GM12864 (cell line): ENCODE data around the gene TCERG1L.
"Not testable (repeated sequence)": the region's sequence is repeated elsewhere in the genome, so short reads cannot be mapped to it uniquely, and the experiment has no call there.

ENCODE experiments used
- DNase-seq: peaks from one replicate; pipeline ENCODE4 v3.0.0-alpha.2; 2011; ENCODE audit warnings: low read depth
- H3K4me3 ChIP-seq: 2 replicates; pipeline ENCODE4 v1.5.1; 2011; ENCODE audit warnings: mild to moderate bottlenecking, low read depth, low read length, control low read depth
- TF ChIP-seq, protein P1 (sequence below): IDR thresholded peaks from 2 replicates; pipeline ENCODE4 v1.5.1; 2011; ENCODE audit warnings: low read depth, mild to moderate bottlenecking, moderate library complexity, low read length, control low read depth, inconsistent platforms; ENCODE audit errors: missing control alignments

Gene TCERG1L

GRCh38 chr10:131332821-131333220 lies 21.3 kb upstream of the TCERG1L start:
- TF ChIP-seq, protein P1, sequence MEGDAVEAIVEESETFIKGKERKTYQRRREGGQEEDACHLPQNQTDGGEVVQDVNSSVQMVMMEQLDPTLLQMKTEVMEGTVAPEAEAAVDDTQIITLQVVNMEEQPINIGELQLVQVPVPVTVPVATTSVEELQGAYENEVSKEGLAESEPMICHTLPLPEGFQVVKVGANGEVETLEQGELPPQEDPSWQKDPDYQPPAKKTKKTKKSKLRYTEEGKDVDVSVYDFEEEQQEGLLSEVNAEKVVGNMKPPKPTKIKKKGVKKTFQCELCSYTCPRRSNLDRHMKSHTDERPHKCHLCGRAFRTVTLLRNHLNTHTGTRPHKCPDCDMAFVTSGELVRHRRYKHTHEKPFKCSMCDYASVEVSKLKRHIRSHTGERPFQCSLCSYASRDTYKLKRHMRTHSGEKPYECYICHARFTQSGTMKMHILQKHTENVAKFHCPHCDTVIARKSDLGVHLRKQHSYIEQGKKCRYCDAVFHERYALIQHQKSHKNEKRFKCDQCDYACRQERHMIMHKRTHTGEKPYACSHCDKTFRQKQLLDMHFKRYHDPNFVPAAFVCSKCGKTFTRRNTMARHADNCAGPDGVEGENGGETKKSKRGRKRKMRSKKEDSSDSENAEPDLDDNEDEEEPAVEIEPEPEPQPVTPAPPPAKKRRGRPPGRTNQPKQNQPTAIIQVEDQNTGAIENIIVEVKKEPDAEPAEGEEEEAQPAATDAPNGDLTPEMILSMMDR = no peak
- no peak overlapping the region for H3K4me3 ChIP-seq
- no peak for DNase-seq

DNA sequence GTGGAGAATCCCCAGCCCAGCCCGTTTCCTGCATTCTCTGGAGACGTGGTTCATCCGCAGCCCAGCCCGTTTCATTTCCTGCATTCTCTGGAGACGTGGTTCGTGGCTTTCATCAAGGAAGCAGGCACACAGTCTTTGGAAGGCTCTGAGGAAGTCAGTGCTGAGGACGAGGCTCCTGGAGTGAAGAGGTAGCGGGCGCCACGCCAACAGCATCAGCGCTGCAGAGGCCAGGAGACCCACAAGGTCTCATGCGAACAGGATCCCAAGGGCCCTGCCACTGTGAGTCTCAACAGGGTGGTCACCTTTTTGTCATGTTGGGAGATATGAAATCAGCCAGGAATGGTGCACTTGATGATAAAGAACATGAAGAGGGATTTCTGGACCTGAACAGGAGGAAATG lies 12.4 kb upstream of the TCERG1L start:
- TF ChIP-seq, protein P1 = no peak
- H3K4me3 ChIP-seq = no peak overlapping the region
- DNase-seq = no peak

- TF ChIP-seq, protein P1 = no peak
- DNase-seq = no peak
- no peak overlapping the region for H3K4me3 ChIP-seq
Measured at GRCh38 chr10:131323025-131323424, 11.5 kb upstream of the TCERG1L start.

- not testable (repeated sequence) for H3K4me3 ChIP-seq, DNase-seq
Measured at GRCh38 chr10:131322575-131322974, 11.1 kb upstream of the TCERG1L start.

DNA sequence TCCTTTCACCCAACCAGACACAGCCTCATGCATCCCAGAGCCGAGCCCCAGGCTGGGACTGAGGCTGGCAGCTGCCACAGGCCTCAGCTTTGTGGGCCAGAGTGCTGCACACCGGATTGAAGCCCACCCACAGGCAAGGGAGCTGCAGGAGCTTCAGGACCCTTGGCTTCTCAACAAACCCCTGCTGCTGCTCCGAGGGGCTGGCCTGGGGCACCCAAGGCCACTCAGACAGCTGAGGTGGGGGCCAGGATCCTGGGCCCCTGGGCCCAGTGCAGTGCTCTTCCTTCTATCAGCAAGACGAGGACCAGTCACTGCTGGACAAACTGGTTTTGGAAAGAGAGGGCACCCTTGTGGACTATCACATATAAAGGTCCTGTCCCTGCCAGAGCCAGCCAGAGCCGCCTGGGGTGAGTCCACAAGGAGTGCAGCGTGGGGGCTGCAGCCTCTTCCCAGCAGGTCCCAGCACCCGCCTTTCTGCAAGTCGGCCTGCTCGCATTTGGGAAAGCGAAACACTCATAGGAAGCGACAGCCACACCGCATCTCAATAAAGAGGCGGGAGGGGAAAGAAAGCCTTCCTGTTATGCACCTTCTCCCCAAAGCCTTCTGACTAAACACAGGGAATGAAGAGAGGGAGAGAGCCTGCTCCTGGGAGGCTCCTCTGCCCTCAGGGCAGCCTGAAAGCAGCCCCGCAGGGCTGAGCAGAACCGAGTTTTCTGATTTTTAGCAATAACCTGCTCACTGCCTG lies 9.5 kb upstream of the TCERG1L start:
- DNase-seq = no peak

GRCh38 chr10:131318814-131319213 lies 7.3 kb upstream of the TCERG1L start:
- TF ChIP-seq, protein P1 = no peak
- DNase-seq = no peak
- H3K4me3 ChIP-seq = no peak overlapping the region

More for the DNA sequence above, 9.5 kb upstream of the TCERG1L start:
- TF ChIP-seq, protein P1 = no peak
- no peak overlapping the region for H3K4me3 ChIP-seq

GRCh38 chr10:131318291-131318690 lies 6.8 kb upstream of the TCERG1L start:
- TF ChIP-seq, protein P1 = no peak
- no peak overlapping the region for H3K4me3 ChIP-seq
- no peak for DNase-seq
